GM13976 (cell line): ENCODE data around the gene TUBGCP3.

Experiments
- DNase-seq: peaks from one replicate; pipeline ENCODE4 v3.0.0; 2012; ENCODE audit warnings: low spot score
- in situ Hi-C: fragments of 300-500 bp; cut with MboI; formaldehyde crosslinking; loops from one replicate; pipeline ENCODE4 v1.12.0; 2022; ENCODE audit warnings: low sequenced_read_pairs, mixed read lengths, inconsistent platforms; ENCODE audit not compliant: unreplicated experiment
- TF ChIP-seq, protein P1 (sequence below): IDR thresholded peaks from 2 replicates; pipeline ENCODE4 v1.5.1; 2012; ENCODE audit warnings: borderline replicate concordance, mild to moderate bottlenecking; ENCODE audit not compliant: insufficient read depth; ENCODE audit errors: extremely low read depth, missing control alignments, control extremely low read depth

Gene TUBGCP3

DNA sequence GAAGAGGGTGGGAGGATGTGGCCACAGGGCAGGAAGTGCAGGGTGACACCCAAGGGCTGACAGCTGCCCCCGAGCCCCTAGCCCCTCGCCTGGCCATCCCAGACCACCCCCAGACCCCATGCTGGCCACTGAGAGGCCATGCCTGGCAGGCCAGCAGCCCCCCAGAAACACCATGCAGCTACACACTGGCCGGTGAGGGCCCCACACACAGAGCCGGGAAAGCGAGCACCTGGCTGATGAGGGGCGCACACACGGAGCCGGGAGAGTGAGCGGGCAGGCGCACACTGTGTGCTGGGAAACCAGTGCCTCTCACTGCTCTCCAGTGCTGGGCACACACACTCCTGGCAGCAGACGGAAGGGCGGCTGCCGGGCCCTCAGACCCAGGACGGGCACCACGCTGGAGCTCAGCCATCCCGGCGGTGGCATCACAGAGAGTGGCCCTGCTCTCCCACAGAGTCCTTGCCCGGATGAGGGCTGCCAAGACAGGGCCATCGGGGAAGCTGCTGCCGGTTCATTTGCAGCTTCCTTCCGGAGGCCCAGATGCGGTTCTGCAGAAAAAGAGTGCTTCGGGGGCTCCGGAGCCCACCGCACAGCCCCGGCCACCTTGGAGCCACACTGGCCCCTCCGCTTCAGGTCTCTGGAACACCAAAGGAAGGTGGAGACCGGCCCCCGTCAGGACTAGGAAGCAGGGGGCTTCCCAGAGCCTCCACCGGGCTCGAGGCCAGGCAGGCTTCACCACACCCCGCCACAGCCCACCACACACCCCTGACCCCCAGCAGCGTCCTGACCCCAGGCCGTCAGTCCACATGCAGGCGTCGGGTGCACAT is 135.4 kb downstream of the TUBGCP3 start:
- TF ChIP-seq, protein P1, sequence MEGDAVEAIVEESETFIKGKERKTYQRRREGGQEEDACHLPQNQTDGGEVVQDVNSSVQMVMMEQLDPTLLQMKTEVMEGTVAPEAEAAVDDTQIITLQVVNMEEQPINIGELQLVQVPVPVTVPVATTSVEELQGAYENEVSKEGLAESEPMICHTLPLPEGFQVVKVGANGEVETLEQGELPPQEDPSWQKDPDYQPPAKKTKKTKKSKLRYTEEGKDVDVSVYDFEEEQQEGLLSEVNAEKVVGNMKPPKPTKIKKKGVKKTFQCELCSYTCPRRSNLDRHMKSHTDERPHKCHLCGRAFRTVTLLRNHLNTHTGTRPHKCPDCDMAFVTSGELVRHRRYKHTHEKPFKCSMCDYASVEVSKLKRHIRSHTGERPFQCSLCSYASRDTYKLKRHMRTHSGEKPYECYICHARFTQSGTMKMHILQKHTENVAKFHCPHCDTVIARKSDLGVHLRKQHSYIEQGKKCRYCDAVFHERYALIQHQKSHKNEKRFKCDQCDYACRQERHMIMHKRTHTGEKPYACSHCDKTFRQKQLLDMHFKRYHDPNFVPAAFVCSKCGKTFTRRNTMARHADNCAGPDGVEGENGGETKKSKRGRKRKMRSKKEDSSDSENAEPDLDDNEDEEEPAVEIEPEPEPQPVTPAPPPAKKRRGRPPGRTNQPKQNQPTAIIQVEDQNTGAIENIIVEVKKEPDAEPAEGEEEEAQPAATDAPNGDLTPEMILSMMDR, result no peak
- no peak for DNase-seq
- in situ Hi-C loops, result no loop called here

DNA sequence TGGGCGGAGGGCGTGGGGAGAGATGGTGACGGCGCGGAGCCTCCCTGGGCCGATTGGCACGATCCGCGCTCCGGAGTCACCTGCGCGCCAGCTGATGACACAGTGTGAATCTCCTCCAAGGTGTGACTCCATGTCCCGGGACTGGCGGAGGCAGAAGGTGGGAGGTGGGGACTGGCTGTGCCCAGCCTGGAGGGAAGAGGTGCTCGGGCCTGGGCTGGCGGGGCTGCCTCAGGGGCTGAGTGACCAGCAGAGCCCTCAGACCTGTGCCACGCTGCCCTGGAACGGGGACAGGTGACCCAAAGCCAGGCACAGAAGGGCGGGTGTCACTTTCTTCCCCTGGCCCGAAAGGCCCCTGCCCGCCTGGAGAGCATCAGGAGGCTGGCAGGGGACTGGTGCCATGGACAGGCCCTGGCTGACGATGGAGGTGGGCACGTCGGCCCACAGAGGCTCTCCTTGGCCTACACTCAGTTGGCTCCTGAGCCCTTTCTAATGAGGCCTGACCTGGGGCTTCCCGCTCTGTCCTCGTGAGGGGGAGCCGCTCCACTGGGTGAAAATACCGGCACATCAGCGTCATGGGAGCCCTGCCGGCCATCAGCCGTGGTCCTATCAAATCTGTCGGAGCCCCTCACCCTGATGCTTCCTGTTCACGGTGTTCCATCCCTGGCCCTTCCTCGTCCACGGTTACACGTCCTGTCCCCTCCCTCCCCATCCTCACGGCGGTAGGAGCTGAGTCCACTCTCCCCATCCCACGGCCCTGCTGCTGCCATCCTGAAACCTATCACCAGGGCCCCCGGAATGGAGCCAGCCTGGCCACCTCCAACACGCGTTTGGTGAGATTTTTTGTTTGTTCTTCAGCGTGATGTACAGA is 136.2 kb downstream of the TUBGCP3 start:
- DNase-seq, result no peak
- in situ Hi-C loops, result no loop called here
- TF ChIP-seq, protein P1, result no peak

DNA sequence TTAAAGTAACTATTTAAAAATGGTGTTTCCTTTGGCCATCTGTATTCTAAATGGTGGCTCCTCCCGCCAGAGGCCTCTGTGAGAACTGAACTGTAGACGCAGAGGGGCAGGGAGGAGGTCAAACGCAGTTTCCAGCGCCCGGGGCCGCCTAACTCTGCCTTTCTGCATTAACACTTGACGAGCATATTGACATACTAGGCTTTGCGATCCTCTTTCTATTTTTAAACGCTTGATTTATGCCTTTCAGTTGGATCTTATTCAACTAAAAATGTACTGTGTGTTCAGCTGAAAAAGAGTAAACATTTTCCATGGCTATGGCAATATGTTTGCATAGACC is 137.1 kb downstream of the TUBGCP3 start:
- TF ChIP-seq, protein P1, result no peak
- peak; percentile 3 for DNase-seq
- in situ Hi-C loops, result no loop called here

DNA sequence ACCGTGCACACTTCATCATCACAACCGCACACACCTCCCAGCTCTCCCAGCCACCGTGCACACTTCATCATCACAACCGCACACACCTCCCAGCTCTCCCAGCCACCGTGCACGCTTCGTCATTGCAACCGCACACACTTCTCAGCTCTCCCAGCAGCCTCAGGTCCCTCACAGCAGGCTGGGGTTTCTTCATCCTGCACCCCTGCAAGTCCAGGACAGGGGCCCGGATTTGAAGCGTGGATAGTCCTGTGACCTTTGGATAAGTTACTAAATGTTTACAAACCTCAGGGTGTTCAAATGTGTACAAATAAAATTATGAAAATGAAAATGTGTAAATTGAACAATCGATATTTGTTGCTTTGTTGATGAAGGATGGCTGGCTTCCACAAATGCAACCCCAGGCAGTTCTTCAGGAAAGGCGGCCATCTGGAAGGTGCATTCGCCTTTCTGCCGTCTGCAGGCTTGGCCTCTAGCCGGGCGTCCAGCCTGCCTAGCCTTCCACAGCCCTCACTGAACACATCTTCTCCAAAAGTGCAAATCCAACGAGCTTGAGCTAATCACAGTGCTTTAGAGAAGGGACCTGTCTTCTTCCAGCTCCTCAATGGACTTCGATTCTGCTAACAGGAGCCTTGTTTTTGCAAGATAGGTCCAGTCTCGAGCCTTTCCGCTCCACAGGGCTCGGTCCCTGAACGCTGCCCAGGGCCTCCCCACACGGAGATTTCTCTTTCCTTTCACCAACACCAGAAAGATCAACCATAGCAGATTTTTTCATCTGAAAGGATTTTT is 137.6 kb downstream of the TUBGCP3 start:
- in situ Hi-C loops, result no loop called here
- peak; percentile 18 for DNase-seq
- TF ChIP-seq, protein P1, result no peak

DNA sequence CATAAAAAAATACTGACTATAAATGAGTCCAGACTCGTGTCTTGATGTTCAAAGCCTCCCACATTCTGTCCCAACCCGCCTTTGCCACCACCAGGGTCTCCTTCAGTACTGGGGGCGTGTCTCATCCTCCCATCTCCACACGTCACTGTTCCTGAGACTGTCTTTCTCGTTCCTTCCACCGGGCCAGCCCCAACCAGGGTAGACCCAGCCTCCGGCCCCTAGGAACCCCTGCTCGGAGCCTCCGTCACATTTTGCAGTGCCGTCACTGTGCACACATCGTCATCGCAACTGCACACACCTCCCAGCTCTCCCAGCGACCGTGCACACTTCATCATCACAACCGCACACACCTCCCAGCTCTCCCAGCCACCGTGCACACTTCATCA is 138.4 kb downstream of the TUBGCP3 start:
- in situ Hi-C loops, result loop anchor here (25.0 kb wide), 1 partner anchor 987 kb away; no protein-coding TSS in a partner anchor
- TF ChIP-seq, protein P1, result no peak

More for the DNA sequence above, 138.4 kb downstream of the TUBGCP3 start:
- DNase-seq, result no peak
